HPDE6-E6E7 (cell line): ENCODE data around the gene HSPA5.
A peak's percentile ranks its signal among the peaks of the same experiment; 100 is the strongest.
"Not testable (repeated sequence)": the region's sequence is repeated elsewhere in the genome, so short reads cannot be mapped to it uniquely, and the experiment has no call there.

Experiments used
- DNase-seq: peaks from one replicate; pipeline ENCODE4 v3.0.0; 2011; ENCODE audit warnings: missing footprints; ENCODE audit errors: extremely low spot score

HSPA5 gene

GRCh38 chr9:125241863-125242739 lies 958 bp upstream of the HSPA5 start:
- no peak for DNase-seq

DNA sequence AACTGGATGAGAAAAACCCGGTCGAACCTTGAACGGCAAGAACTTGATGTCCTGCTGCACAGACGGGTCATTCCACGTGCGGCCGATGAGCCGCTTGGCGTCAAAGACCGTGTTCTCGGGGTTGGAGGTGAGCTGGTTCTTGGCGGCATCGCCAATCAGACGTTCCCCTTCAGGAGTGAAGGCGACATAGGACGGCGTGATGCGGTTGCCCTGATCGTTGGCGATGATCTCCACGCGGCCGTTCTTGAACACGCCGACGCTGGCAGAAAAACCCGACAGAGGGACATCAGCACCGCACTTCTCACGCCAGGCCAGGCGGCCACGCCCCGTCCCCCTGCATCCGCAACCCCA lies 519 bp downstream of the HSPA5 start:
- no peak for DNase-seq

GRCh38 chr9:125239631-125240597 lies 1.2 kb downstream of the HSPA5 start:
- DNase-seq: no peak

GRCh38 chr9:125238915-125239446 lies 2.2 kb downstream of the HSPA5 start:
- DNase-seq: no peak

GRCh38 chr9:125238127-125238914 lies 2.8 kb downstream of the HSPA5 start:
- DNase-seq: no peak

DNA sequence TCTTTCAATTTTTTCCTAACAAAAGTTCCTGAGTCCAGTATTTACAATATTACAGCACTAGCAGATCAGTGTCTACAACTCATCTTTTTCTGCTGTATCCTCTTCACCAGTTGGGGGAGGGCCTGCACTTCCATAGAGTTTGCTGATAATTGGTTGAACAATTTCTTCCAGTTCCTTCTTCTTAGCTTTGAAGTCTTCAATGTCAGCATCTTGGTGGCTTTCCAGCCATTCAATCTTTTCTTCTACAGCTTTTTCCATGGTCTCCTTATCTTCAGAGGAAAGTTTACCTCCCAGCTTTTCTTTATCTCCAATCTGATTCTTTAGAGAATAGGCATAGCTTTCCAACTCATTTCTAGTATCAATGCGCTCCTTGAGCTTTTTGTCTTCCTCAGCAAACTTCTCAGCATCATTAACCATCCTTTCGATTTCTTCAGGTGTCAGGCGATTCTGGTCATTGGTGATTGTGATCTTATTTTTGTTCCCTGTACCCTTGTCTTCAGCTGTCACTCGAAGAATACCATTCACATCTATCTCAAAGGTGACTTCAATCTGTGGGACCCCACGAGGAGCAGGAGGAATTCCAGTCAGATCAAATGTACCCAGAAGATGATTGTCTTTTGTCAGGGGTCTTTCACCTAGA lies 4.5 kb downstream of the HSPA5 start:
- not testable (repeated sequence) for DNase-seq

- DNase-seq: no peak
Measured at GRCh38 chr9:125235804-125236519, 5.2 kb downstream of the HSPA5 start.

- DNase-seq: not testable (repeated sequence)
Measured at GRCh38 chr9:125234099-125234498, 7.0 kb downstream of the HSPA5 start.

GRCh38 chr9:125233678-125234077 lies 7.5 kb downstream of the HSPA5 start:
- DNase-seq: peak; percentile 80

- no peak for DNase-seq
Measured at GRCh38 chr9:125227761-125228160, 13.4 kb downstream of the HSPA5 start.

GRCh38 chr9:125224858-125225257 lies 16.3 kb downstream of the HSPA5 start:
- DNase-seq: not testable (repeated sequence)

GRCh38 chr9:125218621-125219020 lies 22.5 kb downstream of the HSPA5 start:
- DNase-seq: no peak

- DNase-seq: no peak
Measured at GRCh38 chr9:125214186-125214585, 27.0 kb downstream of the HSPA5 start.

DNA sequence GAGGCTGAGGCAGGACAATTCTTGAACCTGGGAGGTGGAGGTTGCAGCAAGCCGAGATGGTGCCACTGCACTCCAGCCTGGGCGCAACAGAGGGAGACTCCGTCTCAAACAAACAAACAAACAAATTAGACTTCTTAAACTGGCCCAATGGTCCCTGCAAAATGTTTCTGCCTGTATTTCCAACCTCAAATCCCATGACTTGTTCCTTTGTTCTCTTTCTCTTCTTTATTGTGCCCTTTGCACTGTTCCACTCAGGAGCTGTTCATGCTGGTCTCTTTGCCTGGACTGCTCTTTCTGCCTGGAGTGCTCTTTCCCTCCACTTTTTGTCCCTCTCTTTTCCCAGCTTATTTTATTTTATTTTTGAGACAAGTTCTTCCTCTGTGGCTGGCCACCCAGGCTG lies 36.7 kb downstream of the HSPA5 start:
- no peak for DNase-seq

- DNase-seq: no peak
Measured at GRCh38 chr9:125202846-125203618, 38.1 kb downstream of the HSPA5 start.

DNA sequence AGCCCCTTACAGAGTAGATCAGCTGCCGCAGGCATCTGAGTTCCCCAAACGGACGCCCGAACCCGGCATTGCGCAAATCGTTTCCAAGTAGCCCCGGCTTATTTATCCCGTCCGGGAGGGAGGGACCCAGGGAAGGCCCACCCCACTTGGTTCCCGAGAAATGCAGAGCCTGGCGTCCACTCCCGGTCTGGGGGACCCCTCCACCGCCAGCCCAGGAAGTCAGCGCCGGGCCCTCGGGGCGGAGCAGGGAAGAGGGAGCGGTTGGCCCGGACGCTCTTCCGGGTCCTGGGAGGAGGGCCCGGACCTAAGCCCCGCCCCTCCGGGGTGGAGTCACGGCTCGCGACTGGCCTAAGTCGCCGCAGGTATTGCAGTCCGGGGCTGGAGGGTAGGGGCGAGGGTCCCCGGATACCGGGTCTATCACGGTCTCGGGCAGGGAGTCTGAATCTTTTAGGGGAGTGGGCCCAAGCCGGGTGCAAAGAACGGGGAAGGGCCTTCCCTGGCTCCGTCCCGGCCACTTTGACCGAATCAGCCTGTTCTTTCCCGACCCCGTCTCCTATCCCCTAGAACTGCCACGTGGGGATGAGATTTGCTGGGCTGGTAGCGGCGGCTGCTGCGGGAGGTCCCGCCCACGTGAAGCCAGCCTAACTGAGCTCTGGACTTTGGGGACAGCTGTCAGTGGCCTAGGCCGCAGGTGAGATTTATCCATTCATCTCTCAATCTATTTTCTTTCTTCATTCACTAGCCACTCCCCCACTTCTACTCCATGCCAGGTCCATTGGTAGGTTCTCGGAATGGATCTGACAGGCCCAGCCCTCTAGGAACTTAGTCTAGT lies 40.7 kb downstream of the HSPA5 start, which contains the start of gene RABEPK:
TSS of gene RABEPK (plus strand) at position 327 of the 832 bp plus-strand sequence. CDS start 2,472 bp downstream, outside the sequence.
- peak; percentile 95 for DNase-seq

DNA sequence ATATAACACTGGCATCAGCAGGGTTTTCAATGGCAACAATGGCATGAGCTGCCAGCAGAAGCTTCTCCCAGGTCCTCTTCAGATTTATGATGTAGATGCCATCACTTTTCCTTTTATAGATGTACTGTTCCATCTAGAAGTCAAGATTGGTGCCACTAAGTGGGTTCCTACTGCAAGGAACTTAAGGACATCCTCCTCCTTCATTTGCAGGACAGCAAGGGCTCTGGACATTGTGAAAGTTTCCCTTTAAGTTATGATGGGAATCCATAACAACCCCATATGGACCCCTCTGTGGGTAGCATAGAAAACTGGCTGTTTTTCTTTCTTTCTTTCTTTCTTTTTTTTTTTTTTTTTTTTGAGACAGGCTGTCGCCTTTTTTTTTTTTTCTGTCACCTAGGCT lies 45.6 kb downstream of the HSPA5 start:
- not testable (repeated sequence) for DNase-seq

GRCh38 chr9:125194466-125194865 lies 46.7 kb downstream of the HSPA5 start:
- not testable (repeated sequence) for DNase-seq
